SK-N-SH (cell line): ENCODE measurements around the gene ZNF391. TPM values are rescaled to one million over a fixed set of nuclear protein-coding genes. Genes with fewer than 3 reads are reported as not detected.

Experiments
- CTCF ChIA-PET: fragments of 300-600, 350-600 bp; formaldehyde crosslinking; extraction: SDS; loops from one replicate; lab custom pipeline; 2021; lab: Yijun Ruan, JAX
- POLR2A ChIA-PET: fragments of 350-600 bp; sonication (Branson Sonifier 250); formaldehyde crosslinking; extraction: SDS; loops from one replicate; lab custom pipeline; 2020; ENCODE audit warnings: antibody characterized with exemption, inconsistent platforms; lab: Yijun Ruan, JAX
- DNase-seq: peaks from one replicate; pipeline ENCODE4 v3.0.0; 2012
- H2AFZ ChIP-seq: fragments of 200-600 bp; sonication (generic); 2 replicates; pipeline ENCODE4 v1.8.1; 2016; ENCODE audit warnings: antibody characterized with exemption, mild to moderate bottlenecking, low read depth
- H3F3A ChIP-seq: fragments of 200-600 bp; sonication (generic); replicated peaks from 2 replicates; pipeline ENCODE3; 2016; ENCODE audit warnings: antibody characterized with exemption, mild to moderate bottlenecking; ENCODE audit not compliant: insufficient read depth
- H3K27ac ChIP-seq, 2 experiments: fragments of 200-500 bp in 1 of 2; fragments of 200-600 bp in 1 of 2; sonication (Bioruptor generic) in 1 of 2; sonication (generic), shearing (Covaris generic) in 1 of 2; 2 replicates each; pipeline versions ENCODE4 v1.5.1 to v1.6.1; 2014 to 2016; ENCODE audit warnings: low read depth in 2 of 2, inconsistent platforms in 1 of 2, low read length in 1 of 2, mild to moderate bottlenecking in 1 of 2, mixed read lengths in 1 of 2
- H3K27me3 ChIP-seq: fragments of 200-600 bp; sonication (generic), shearing (Covaris generic); 2 replicates; pipeline ENCODE4 v1.6.1; 2016; ENCODE audit warnings: mixed run types; ENCODE audit not compliant: insufficient read depth
- H3K36me3 ChIP-seq, 2 experiments: fragments of 200-500 bp in 1 of 2; fragments of 200-600 bp in 1 of 2; sonication (Bioruptor generic) in 1 of 2; sonication (generic) in 1 of 2; replicated peaks in 1 of 2; 2 replicates each; pipeline versions ENCODE3 to v1.5.1; 2014 to 2016; ENCODE audit warnings: low read length in 1 of 2, mild to moderate bottlenecking in 1 of 2; ENCODE audit not compliant: insufficient read depth in 2 of 2, control insufficient read depth in 1 of 2
- H3K4me1 ChIP-seq, 2 experiments: fragments of 200-500 bp in 1 of 2; fragments of 200-600 bp in 1 of 2; sonication (Bioruptor generic) in 1 of 2; sonication (generic), shearing (Covaris generic) in 1 of 2; 2 replicates each; pipeline versions ENCODE4 v1.5.1 to v1.6.1; 2014 to 2016; ENCODE audit warnings: low read depth in 1 of 2, low read length in 1 of 2, mixed run types in 1 of 2; ENCODE audit not compliant: insufficient read depth in 2 of 2, control insufficient read depth in 1 of 2
- H3K4me2 ChIP-seq: fragments of 200-600 bp; sonication (generic), shearing (Covaris generic); 2 replicates; pipeline ENCODE4 v1.6.1; 2017; ENCODE audit warnings: mixed run types
- H3K4me3 ChIP-seq, 2 experiments: fragments of 200-500 bp in 1 of 2; fragments of 200-600 bp in 1 of 2; sonication (Bioruptor generic) in 1 of 2; sonication (generic), shearing (Covaris generic) in 1 of 2; 2 replicates each; pipeline versions ENCODE4 v1.5.1 to v1.8.1; 2014 to 2016; ENCODE audit warnings: low read depth in 2 of 2, inconsistent platforms in 1 of 2, low read length in 1 of 2, mild to moderate bottlenecking in 1 of 2, mixed read lengths in 1 of 2, moderate library complexity in 1 of 2
- H3K79me2 ChIP-seq: fragments of 200-600 bp; sonication (generic); 2 replicates; pipeline ENCODE4 v1.8.1; 2017; ENCODE audit warnings: mild to moderate bottlenecking; ENCODE audit not compliant: insufficient read depth
- H3K9ac ChIP-seq: fragments of 200-600 bp; sonication (generic); 2 replicates; pipeline ENCODE4 v1.6.1; 2017; ENCODE audit warnings: mixed run types
- H3K9me2 ChIP-seq: fragments of 200-600 bp; sonication (generic); 2 replicates; pipeline ENCODE4 v1.6.1; 2017; ENCODE audit warnings: mixed run types
- H3K9me3 ChIP-seq: fragments of 200-600 bp; sonication (generic); 2 replicates; pipeline ENCODE4 v1.6.1; 2017; ENCODE audit warnings: mixed run types, mild to moderate bottlenecking, moderate library complexity
- H4K20me1 ChIP-seq: fragments of 200-600 bp; sonication (generic); 2 replicates; pipeline ENCODE4 v1.6.1; 2017; ENCODE audit warnings: mild to moderate bottlenecking, mixed run types; ENCODE audit not compliant: insufficient read depth
- CHD2 ChIP-seq: fragments of 150-350 bp; IDR thresholded peaks from 2 replicates; pipeline ENCODE4 v1.6.1; 2018; ENCODE audit warnings: low read length; ENCODE audit not compliant: partially characterized antibody
- ELF1 ChIP-seq: IDR thresholded peaks from 2 replicates; pipeline ENCODE4 v1.4.0; 2012
- EP300 ChIP-seq, 2 experiments: IDR thresholded peaks; 2 replicates each; pipeline versions ENCODE4 v1.4.0 to v1.6.1; 2012; ENCODE audit warnings: borderline replicate concordance in 1 of 2, low read depth in 1 of 2, low read length in 1 of 2
- EZH2phosphoT487 ChIP-seq: fragments of 200-600 bp; sonication (generic); IDR thresholded peaks from 2 replicates; pipeline ENCODE4 v1.6.1; 2017; ENCODE audit warnings: low read depth, mixed run types, mild to moderate bottlenecking, antibody characterized with exemption, moderate library complexity, borderline replicate concordance
- FOSL2 ChIP-seq: IDR thresholded peaks from 2 replicates; pipeline ENCODE4 v1.4.0; 2012; ENCODE audit warnings: low read depth, mild to moderate bottlenecking, moderate library complexity, borderline replicate concordance
- GABPA ChIP-seq: IDR thresholded peaks from 2 replicates; pipeline ENCODE4 v1.4.0; 2012; ENCODE audit warnings: low read depth, mild to moderate bottlenecking
- MEF2A ChIP-seq: IDR thresholded peaks from 2 replicates; pipeline ENCODE4 v1.4.0; 2012; ENCODE audit warnings: low read depth, borderline replicate concordance
- MXI1 ChIP-seq: IDR thresholded peaks from 2 replicates; pipeline ENCODE4 v1.6.1; 2012; ENCODE audit warnings: mild to moderate bottlenecking, low read depth, low read length, improper control_type of control experiment
- NRF1 ChIP-seq: IDR thresholded peaks from 2 replicates; pipeline ENCODE4 v1.6.1; 2012; ENCODE audit warnings: low read depth, mild to moderate bottlenecking, low read length
- PBX3 ChIP-seq: IDR thresholded peaks from 2 replicates; pipeline ENCODE4; 2012
- RAD21 ChIP-seq: IDR thresholded peaks from 2 replicates; pipeline ENCODE4 v1.6.1; 2012; ENCODE audit warnings: mild to moderate bottlenecking, low read length
- SIN3A ChIP-seq: IDR thresholded peaks from 2 replicates; pipeline ENCODE4 v1.6.1; 2012; ENCODE audit warnings: low read depth, mild to moderate bottlenecking, low read length, moderate library complexity, borderline replicate concordance
- SMC3 ChIP-seq: IDR thresholded peaks from 2 replicates; pipeline ENCODE4 v1.6.1; 2012; ENCODE audit warnings: low read depth, low read length, improper control_type of control experiment
- TAF1 ChIP-seq: IDR thresholded peaks from 2 replicates; pipeline ENCODE4 v1.6.1; 2012; ENCODE audit warnings: low read depth, mild to moderate bottlenecking, low read length, moderate library complexity, borderline replicate concordance
- ZBTB33 ChIP-seq: IDR thresholded peaks from 2 replicates; pipeline ENCODE4 v1.4.0; 2012; ENCODE audit warnings: low read depth, borderline replicate concordance
- WGBS: methylation state at CpG from one replicate; pipeline ENCODE4 v1.1.6; 2017; ENCODE audit warnings: low lambda C conversion rate; 5-methylcytosine and 5-hydroxymethylcytosine counted together
- polyA plus RNA-seq, 3 experiments: library from polyadenylated mRNA; depleted of rRNA; stranded (reverse); fragments of >200 nt; gene quantifications; 2 replicates each; pipeline ENCODE4 v1.2.3, GENCODE V29; 2012
- TF ChIP-seq, protein P1 (sequence below): fragments of 200-600 bp; sonication (generic); IDR thresholded peaks from 2 replicates; pipeline ENCODE4 v1.6.1; 2017; ENCODE audit warnings: antibody characterized with exemption, mild to moderate bottlenecking, moderate library complexity
- TF ChIP-seq, protein P2 (sequence below): fragments of 150-350 bp; IDR thresholded peaks from 2 replicates; pipeline ENCODE4 v1.6.1; 2017; ENCODE audit warnings: antibody characterized with exemption, low read length, low read depth, borderline replicate concordance

Gene ZNF391
- polyA plus RNA-seq, 1 of the 3 experiments (the other 2 are of a cell fraction): 0.77 TPM

DNA sequence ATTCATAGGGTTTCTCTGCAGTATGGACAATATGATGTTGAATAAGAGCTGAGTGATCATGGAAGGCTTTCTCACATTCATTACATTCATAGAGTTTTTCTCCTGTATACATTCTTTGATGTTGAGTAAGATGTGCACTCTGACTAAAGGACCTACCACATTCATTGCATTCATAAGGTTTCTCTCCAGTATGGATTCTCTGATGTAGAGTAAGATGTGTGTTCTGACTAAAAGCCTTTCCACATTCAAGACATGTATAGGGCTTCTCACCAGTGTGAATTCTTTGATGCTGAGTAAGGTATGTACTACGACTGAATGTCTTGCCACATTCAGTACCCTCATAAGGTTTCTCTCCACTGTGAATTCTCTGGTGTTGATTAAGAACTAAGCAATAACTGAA, 29.3 kb upstream of the ZNF391 start:
- Histone ChIP-seq H3K9me2 (no peaks in the 10 kb centered on the region), H3K27me3 (no peaks in the 10 kb centered on the region), H3K4me1 (no peaks in the 10 kb centered on the region), H2AFZ (no peak overlapping the region), H3K9me3 (no peaks in the 10 kb centered on the region), H3K36me3 (no peaks in the 10 kb centered on the region), H3K9ac (no peak overlapping the region), H3K27ac (no peak overlapping the region), H3K4me3 (no peak overlapping the region), H3K79me2 (no peaks in the 10 kb centered on the region; the same call in 1 of the 2 replicates), H4K20me1 (no peaks in the 10 kb centered on the region), H3F3A (no peaks in the 10 kb centered on the region), H3K4me2 (no peak overlapping the region)
- TF ChIP-seq NRF1 (no peak), SIN3A (no peak), EP300 (IDR thresholded peaks at IDR 0.05; ENCODE audit: borderline replicate concordance in 1 of 2, low read depth in 1 of 2, low read length in 1 of 2) (no peak), MXI1 (no peak), PBX3 (no peak), RAD21 (no peak), FOSL2 (no peak), ZBTB33 (no peak), CHD2 (no peak), ELF1 (no peak), MEF2A (no peak), EZH2phosphoT487 (no peak), SMC3 (no peak), TAF1 (no peak), GABPA (no peak)
- TF ChIP-seq, protein P1, sequence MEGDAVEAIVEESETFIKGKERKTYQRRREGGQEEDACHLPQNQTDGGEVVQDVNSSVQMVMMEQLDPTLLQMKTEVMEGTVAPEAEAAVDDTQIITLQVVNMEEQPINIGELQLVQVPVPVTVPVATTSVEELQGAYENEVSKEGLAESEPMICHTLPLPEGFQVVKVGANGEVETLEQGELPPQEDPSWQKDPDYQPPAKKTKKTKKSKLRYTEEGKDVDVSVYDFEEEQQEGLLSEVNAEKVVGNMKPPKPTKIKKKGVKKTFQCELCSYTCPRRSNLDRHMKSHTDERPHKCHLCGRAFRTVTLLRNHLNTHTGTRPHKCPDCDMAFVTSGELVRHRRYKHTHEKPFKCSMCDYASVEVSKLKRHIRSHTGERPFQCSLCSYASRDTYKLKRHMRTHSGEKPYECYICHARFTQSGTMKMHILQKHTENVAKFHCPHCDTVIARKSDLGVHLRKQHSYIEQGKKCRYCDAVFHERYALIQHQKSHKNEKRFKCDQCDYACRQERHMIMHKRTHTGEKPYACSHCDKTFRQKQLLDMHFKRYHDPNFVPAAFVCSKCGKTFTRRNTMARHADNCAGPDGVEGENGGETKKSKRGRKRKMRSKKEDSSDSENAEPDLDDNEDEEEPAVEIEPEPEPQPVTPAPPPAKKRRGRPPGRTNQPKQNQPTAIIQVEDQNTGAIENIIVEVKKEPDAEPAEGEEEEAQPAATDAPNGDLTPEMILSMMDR: no peak
- TF ChIP-seq, protein P2, sequence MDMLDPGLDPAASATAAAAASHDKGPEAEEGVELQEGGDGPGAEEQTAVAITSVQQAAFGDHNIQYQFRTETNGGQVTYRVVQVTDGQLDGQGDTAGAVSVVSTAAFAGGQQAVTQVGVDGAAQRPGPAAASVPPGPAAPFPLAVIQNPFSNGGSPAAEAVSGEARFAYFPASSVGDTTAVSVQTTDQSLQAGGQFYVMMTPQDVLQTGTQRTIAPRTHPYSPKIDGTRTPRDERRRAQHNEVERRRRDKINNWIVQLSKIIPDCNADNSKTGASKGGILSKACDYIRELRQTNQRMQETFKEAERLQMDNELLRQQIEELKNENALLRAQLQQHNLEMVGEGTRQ: no peak
- no peak for DNase-seq
- 10% methylated on average over 1 of the region's 1 CpG for WGBS
- CTCF ChIA-PET: interaction anchor here (1.0 kb wide), 1 partner anchor 393 kb away, joined by 4 read pairs; no protein-coding TSS in a partner anchor
- POLR2A ChIA-PET: no interaction called here
